DOHH2 (cell line): ENCODE data around the gene ARHGAP6.

ENCODE experiments used
- CTCF ChIP-seq: fragments of 200-600 bp; sonication (generic); IDR thresholded peaks from one replicate; pipeline ENCODE4 v1.5.1; 2014; ENCODE audit warnings: antibody characterized with exemption, mild to moderate bottlenecking, low read depth, low read length; ENCODE audit not compliant: poor library complexity, severe bottlenecking
- EZH2phosphoT487 ChIP-seq: fragments of 200-600 bp; sonication (generic); IDR thresholded peaks from 2 replicates; pipeline ENCODE4 v1.6.1; 2017; ENCODE audit warnings: borderline replicate concordance, mild to moderate bottlenecking, antibody characterized with exemption, low read length, moderate library complexity, mixed read lengths

- TF ChIP-seq CTCF (no peak), EZH2phosphoT487 (no peak)
Observed at GRCh38 chrX:11504234-11504633, 161.5 kb downstream of the ARHGAP6 start.
